ENCODE data around the gene PA2G4.

Gene PA2G4

DNA sequence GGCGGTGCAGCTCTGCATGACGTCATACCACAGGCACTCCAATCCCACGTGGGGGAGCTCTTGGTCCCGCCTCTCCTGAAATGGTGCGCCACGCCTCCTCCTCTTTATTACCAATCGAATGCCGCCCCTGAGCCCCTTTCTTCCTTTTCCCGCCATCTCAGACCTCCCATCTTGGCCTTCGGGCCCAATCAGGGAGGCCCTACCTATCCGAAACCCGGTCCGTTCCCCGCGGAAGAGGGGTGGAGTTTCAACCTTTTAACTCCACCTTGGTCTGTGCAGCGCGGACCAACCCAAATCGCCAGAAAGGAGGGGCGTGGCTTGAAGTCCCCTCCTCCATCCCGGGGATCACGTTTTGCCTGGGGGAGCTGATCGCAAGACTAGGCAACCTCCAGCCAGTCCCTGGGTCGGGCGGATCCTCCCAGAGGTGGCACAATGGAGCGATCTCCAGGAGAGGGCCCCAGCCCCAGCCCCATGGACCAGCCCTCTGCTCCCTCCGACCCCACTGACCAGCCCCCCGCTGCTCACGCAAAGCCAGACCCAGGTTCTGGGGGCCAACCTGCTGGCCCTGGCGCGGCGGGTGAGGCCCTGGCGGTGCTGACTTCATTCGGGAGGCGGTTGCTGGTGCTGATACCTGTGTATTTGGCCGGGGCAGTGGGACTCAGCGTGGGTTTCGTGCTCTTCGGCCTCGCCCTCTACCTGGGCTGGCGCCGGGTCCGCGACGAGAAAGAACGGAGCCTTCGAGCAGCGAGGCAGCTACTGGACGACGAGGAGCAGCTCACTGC lies 23.7 kb downstream of the PA2G4 start, which contains the start of gene ESYT1:
TSS of gene ESYT1 (plus strand) at position 380 of the 782 bp plus-strand sequence. CDS start at position 433, 53 bp downstream.
- peak within 1 kb of the TSS; percentile 90 for H3K4me2 ChIP-seq (ENCODE audit: insufficient read depth, low read length)
- peak; percentile 100 for DNase-seq
- H3K4me1 ChIP-seq (ENCODE audit: insufficient read depth, low read length) = peaks cover 57% of the 10 kb centered on the region
- H2AFZ ChIP-seq (ENCODE audit: low read depth, low read length) = peak within 1 kb of the TSS; percentile 79
- peak within 1 kb of the TSS; percentile 79 for H3K27ac ChIP-seq (ENCODE audit: low read length)
- H3K4me3 ChIP-seq (ENCODE audit: low read depth in 1 of 2, low read length in 2 of 2) = peak within 1 kb of the TSS; percentile 40 to 74
- peaks cover 36% of the 10 kb centered on the region for H3K79me2 ChIP-seq (ENCODE audit: insufficient read depth, low read length)
- H3K9me3 ChIP-seq (ENCODE audit: insufficient read depth, low read length, severe bottlenecking) = peaks cover 6% of the 10 kb centered on the region
- H3K9ac ChIP-seq (ENCODE audit: low read depth, low read length) = peak within 1 kb of the TSS; percentile 66
- TF ChIP-seq, protein P1, sequence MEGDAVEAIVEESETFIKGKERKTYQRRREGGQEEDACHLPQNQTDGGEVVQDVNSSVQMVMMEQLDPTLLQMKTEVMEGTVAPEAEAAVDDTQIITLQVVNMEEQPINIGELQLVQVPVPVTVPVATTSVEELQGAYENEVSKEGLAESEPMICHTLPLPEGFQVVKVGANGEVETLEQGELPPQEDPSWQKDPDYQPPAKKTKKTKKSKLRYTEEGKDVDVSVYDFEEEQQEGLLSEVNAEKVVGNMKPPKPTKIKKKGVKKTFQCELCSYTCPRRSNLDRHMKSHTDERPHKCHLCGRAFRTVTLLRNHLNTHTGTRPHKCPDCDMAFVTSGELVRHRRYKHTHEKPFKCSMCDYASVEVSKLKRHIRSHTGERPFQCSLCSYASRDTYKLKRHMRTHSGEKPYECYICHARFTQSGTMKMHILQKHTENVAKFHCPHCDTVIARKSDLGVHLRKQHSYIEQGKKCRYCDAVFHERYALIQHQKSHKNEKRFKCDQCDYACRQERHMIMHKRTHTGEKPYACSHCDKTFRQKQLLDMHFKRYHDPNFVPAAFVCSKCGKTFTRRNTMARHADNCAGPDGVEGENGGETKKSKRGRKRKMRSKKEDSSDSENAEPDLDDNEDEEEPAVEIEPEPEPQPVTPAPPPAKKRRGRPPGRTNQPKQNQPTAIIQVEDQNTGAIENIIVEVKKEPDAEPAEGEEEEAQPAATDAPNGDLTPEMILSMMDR (IDR thresholded peaks at IDR 0.05; ENCODE audit: borderline replicate concordance, extremely low read depth, low read length, poor library complexity, severe bottlenecking) = peak; percentile 2
- no peak for TF ChIP-seq EZH2 (IDR thresholded peaks at IDR 0.05; ENCODE audit: borderline replicate concordance, low read depth, low read length, severe bottlenecking)
- no peaks in the 10 kb centered on the region for H4K20me1 ChIP-seq (ENCODE audit: insufficient read depth, low read length)
- ATAC-seq (ENCODE audit: insufficient read depth, low read depth) = peak; percentile 88
- H3K27me3 ChIP-seq (ENCODE audit: insufficient read depth, low read length, poor library complexity) = no peaks in the 10 kb centered on the region
- peaks cover 34% of the 10 kb centered on the region for H3K36me3 ChIP-seq (ENCODE audit: insufficient read depth, low read length)

DNA sequence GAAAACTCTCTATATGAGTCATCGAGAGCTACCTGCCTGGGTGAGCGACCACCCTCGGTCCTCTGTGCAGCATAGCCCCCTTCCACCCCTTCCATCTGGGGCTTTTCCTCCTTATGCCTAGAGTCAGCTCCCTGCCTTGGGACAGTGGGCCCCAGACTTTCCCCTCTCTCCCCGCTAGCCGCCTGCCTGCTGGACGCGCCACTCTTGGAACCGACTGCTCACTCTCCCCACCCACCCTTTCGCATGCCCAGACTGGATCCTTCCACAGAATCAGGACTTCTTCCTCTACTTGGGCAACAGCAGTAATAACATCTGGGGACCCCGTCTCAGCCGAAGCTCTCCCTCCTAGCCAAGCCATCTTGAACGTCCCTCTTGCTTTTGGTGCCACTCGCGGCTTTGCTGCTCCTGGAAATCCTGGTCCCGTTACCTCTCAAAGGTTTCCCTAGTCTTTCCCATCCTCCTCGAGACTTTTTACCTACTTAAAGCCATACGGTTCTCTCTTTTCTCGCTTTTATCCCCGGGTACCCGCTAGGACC lies 24.4 kb downstream of the PA2G4 start:
- TF ChIP-seq EZH2 (IDR thresholded peaks at IDR 0.05; ENCODE audit: borderline replicate concordance, low read depth, low read length, severe bottlenecking) = no peak
- TF ChIP-seq, protein P1 (IDR thresholded peaks at IDR 0.05; ENCODE audit: borderline replicate concordance, extremely low read depth, low read length, poor library complexity, severe bottlenecking) = no peak
- Histone ChIP-seq H3K9ac (ENCODE audit: low read depth, low read length) (peak overlapping the region; percentile 66), H3K4me3 (ENCODE audit: low read depth in 1 of 2, low read length in 2 of 2) (peak overlapping the region; percentile 40 to 74), H2AFZ (ENCODE audit: low read depth, low read length) (peak overlapping the region; percentile 79), H3K27ac (ENCODE audit: low read length) (peak overlapping the region; percentile 79), H4K20me1 (ENCODE audit: insufficient read depth, low read length) (no peaks in the 10 kb centered on the region), H3K36me3 (ENCODE audit: insufficient read depth, low read length) (peaks cover 40% of the 10 kb centered on the region), H3K9me3 (ENCODE audit: insufficient read depth, low read length, severe bottlenecking) (peaks cover 6% of the 10 kb centered on the region), H3K4me2 (ENCODE audit: insufficient read depth, low read length) (peak overlapping the region; percentile 90), H3K79me2 (ENCODE audit: insufficient read depth, low read length) (peaks cover 35% of the 10 kb centered on the region), H3K27me3 (ENCODE audit: insufficient read depth, low read length, poor library complexity) (no peaks in the 10 kb centered on the region), H3K4me1 (ENCODE audit: insufficient read depth, low read length) (peaks cover 57% of the 10 kb centered on the region)
- peak; percentile 1; the same call in 2 of the 3 replicates for ATAC-seq (ENCODE audit: insufficient read depth, low read depth)
- no peak for DNase-seq

DNA sequence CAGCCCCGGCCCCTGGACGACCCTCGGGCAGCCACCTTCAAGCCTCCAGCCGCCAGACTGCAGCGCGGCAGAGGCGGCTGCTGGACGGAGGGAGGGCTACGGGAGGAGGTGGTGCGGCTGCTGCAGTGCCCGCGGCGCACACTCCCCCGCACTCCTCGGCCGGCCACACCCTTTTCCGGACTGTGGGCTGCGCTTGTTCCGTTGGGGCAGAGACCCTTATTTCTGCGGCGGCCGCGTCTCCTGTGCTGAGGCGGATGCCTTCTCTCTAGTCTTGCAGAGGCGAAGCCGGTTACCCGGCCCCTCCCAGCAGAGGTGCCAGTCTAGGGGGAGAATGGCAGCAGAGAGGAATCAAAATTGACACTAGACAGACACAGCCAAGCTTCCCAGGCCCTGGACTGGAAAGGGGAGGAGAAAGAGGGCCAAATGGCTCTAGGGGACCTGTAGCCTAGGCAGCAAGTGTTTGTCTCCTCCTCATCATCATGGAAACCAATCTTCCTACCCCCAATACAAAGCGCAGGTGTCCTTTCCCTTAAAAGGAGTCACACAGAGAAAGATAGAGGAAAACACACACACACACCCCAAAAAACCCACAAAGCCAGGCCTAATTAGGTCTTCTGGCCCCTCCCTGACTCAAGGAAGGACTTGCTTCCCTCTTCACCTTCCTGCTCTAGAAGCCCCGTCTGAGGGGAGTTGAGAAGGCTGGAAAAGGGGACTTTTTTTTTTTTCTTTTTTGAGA lies 25.0 kb downstream of the PA2G4 start:
- peak; percentile 54 for ATAC-seq (ENCODE audit: insufficient read depth, low read depth)
- peak overlapping the region; percentile 79 for H2AFZ ChIP-seq (ENCODE audit: low read depth, low read length)

More for the DNA sequence above, 25.0 kb downstream of the PA2G4 start:
- no peaks in the 10 kb centered on the region for H3K27me3 ChIP-seq (ENCODE audit: insufficient read depth, low read length, poor library complexity)
- peaks cover 28% of the 10 kb centered on the region for H3K79me2 ChIP-seq (ENCODE audit: insufficient read depth, low read length)
- peaks cover 6% of the 10 kb centered on the region for H3K9me3 ChIP-seq (ENCODE audit: insufficient read depth, low read length, severe bottlenecking)
- peaks cover 41% of the 10 kb centered on the region for H3K36me3 ChIP-seq (ENCODE audit: insufficient read depth, low read length)
- peaks cover 57% of the 10 kb centered on the region for H3K4me1 ChIP-seq (ENCODE audit: insufficient read depth, low read length)
- no peak for TF ChIP-seq EZH2 (IDR thresholded peaks at IDR 0.05; ENCODE audit: borderline replicate concordance, low read depth, low read length, severe bottlenecking)
- TF ChIP-seq, protein P1 (IDR thresholded peaks at IDR 0.05; ENCODE audit: borderline replicate concordance, extremely low read depth, low read length, poor library complexity, severe bottlenecking) = no peak
- DNase-seq = peak; percentile 86
- H3K4me2 ChIP-seq (ENCODE audit: insufficient read depth, low read length) = peak overlapping the region; percentile 90
- H3K27ac ChIP-seq (ENCODE audit: low read length) = peak overlapping the region; percentile 79
- H3K4me3 ChIP-seq (ENCODE audit: low read depth in 1 of 2, low read length in 2 of 2) = peak overlapping the region; percentile 40 to 74
- peak overlapping the region; percentile 66 for H3K9ac ChIP-seq (ENCODE audit: low read depth, low read length)
- no peaks in the 10 kb centered on the region for H4K20me1 ChIP-seq (ENCODE audit: insufficient read depth, low read length)
